OCI-LY1 (cell line): Measurements from ENCODE around the gene SCAMP2.

Experiments
- H2AFZ ChIP-seq: fragments of 200-600 bp; sonication (generic), shearing (Covaris generic); 2 replicates; pipeline ENCODE4 v1.6.0; 2014; ENCODE audit warnings: antibody characterized with exemption, mild to moderate bottlenecking, low read length
- H3F3A ChIP-seq: fragments of 200-600 bp; sonication (generic), shearing (Covaris generic); 2 replicates; pipeline ENCODE4 v1.6.0; 2014; ENCODE audit warnings: mild to moderate bottlenecking, antibody characterized with exemption, low read length, moderate library complexity; ENCODE audit not compliant: insufficient read depth
- H3K27ac ChIP-seq: fragments of 200-600 bp; sonication (generic); 2 replicates; pipeline ENCODE4 v1.5.1; 2014; ENCODE audit warnings: low read length, mixed run types, mild to moderate bottlenecking, low read depth; ENCODE audit not compliant: poor library complexity, severe bottlenecking
- H3K27me3 ChIP-seq: fragments of 200-600 bp; sonication (generic); 2 replicates; pipeline ENCODE4 v1.6.0; 2014; ENCODE audit warnings: antibody characterized with exemption, mild to moderate bottlenecking, low read length, moderate library complexity; ENCODE audit not compliant: insufficient read depth
- H3K36me3 ChIP-seq: fragments of 200-600 bp; sonication (generic); 2 replicates; pipeline ENCODE4 v1.6.1; 2014; ENCODE audit warnings: mild to moderate bottlenecking, antibody characterized with exemption, low read length, moderate library complexity, mixed read lengths; ENCODE audit not compliant: insufficient read depth
- H3K4me1 ChIP-seq: fragments of 200-600 bp; sonication (generic); 2 replicates; pipeline ENCODE4 v1.5.1; 2014; ENCODE audit warnings: mild to moderate bottlenecking, low read length, moderate library complexity; ENCODE audit not compliant: insufficient read depth, severe bottlenecking
- H3K4me2 ChIP-seq: fragments of 200-600 bp; sonication (generic), shearing (Covaris generic); 2 replicates; pipeline ENCODE4 v1.6.1; 2014; ENCODE audit warnings: low read length
- H3K4me3 ChIP-seq: fragments of 200-600 bp; sonication (generic); 2 replicates; pipeline ENCODE4 v1.5.1; 2014; ENCODE audit warnings: low read length, low read depth, mild to moderate bottlenecking, mixed read lengths; ENCODE audit not compliant: poor library complexity, severe bottlenecking
- H3K79me2 ChIP-seq: fragments of 200-600 bp; shearing (Covaris generic); 2 replicates; pipeline ENCODE4 v1.6.1; 2016; ENCODE audit warnings: mixed run types, low read length, mixed read lengths; ENCODE audit not compliant: insufficient read depth
- H3K9ac ChIP-seq: fragments of 200-600 bp; sonication (generic), shearing (Covaris generic); 2 replicates; pipeline ENCODE4 v1.6.1; 2014; ENCODE audit warnings: mild to moderate bottlenecking, low read length, mixed read lengths
- H3K9me2 ChIP-seq: fragments of 200-600 bp; sonication (generic), shearing (Covaris generic); 2 replicates; pipeline ENCODE4 v1.6.1; 2014; ENCODE audit warnings: low read depth, mild to moderate bottlenecking, low read length, mixed read lengths
- H3K9me3 ChIP-seq: fragments of 200-600 bp; shearing (Covaris generic); 2 replicates; pipeline ENCODE4 v1.6.1; 2014; ENCODE audit warnings: low read length, mixed read lengths
- H4K20me1 ChIP-seq: fragments of 200-600 bp; sonication (generic), shearing (Covaris generic); 2 replicates; pipeline ENCODE4 v1.6.0; 2016; ENCODE audit warnings: mild to moderate bottlenecking, low read length; ENCODE audit not compliant: insufficient read depth
- CTCF ChIP-seq: fragments of 200-600 bp; sonication (generic), shearing (Covaris generic); IDR thresholded peaks from 2 replicates; pipeline ENCODE4 v1.5.1; 2017; ENCODE audit warnings: mild to moderate bottlenecking, antibody characterized with exemption, low read length, moderate library complexity, mixed read lengths
- EZH2 ChIP-seq: fragments of 200-600 bp; sonication (generic), shearing (Covaris generic); IDR thresholded peaks from 2 replicates; pipeline ENCODE4 v1.8.0; 2017; ENCODE audit warnings: borderline replicate concordance, mixed run types, mild to moderate bottlenecking, antibody characterized with exemption, low read length, moderate library complexity, mixed read lengths

Gene SCAMP2

GRCh38 chr15:74821790-74822158 is 51.4 kb downstream of the SCAMP2 start:
- Histone ChIP-seq H3K4me3 (no peak overlapping the region), H3K27ac (no peak overlapping the region), H3K27me3 (no peaks in the 10 kb centered on the region; the same call in 1 of the 2 replicates), H3F3A (no peaks in the 10 kb centered on the region), H3K36me3 (no peaks in the 10 kb centered on the region), H3K4me1 (peaks cover 22% of the 10 kb centered on the region), H3K9me3 (no peaks in the 10 kb centered on the region), H4K20me1 (no peaks in the 10 kb centered on the region), H2AFZ (no peak overlapping the region), H3K9me2 (no peaks in the 10 kb centered on the region), H3K9ac (no peak overlapping the region), H3K4me2 (peak overlapping the region; percentile 21; the same call in 1 of the 2 replicates), H3K79me2 (no peaks in the 10 kb centered on the region)
- TF ChIP-seq EZH2: no peak
- TF ChIP-seq CTCF: no peak

- Histone ChIP-seq H3K36me3 (no peaks in the 10 kb centered on the region), H3K79me2 (no peaks in the 10 kb centered on the region), H3K4me3 (peak overlapping the region; percentile 2), H3K4me2 (peak overlapping the region; percentile 21; the same call in 1 of the 2 replicates), H3K27ac (peak overlapping the region; percentile 51), H3K9ac (no peak overlapping the region; the same call in 1 of the 2 replicates), H3K27me3 (no peaks in the 10 kb centered on the region; the same call in 1 of the 2 replicates), H2AFZ (no peak overlapping the region), H3K9me3 (no peaks in the 10 kb centered on the region), H3K4me1 (peaks cover 22% of the 10 kb centered on the region), H3K9me2 (no peaks in the 10 kb centered on the region), H4K20me1 (no peaks in the 10 kb centered on the region), H3F3A (no peaks in the 10 kb centered on the region)
- TF ChIP-seq EZH2 (no peak), CTCF (no peak)
Observed at GRCh38 chr15:74821091-74821789, 51.9 kb downstream of the SCAMP2 start.

GRCh38 chr15:74820056-74820455 is 53.1 kb downstream of the SCAMP2 start:
- TF ChIP-seq EZH2 (no peak), CTCF (no peak)
- H3K4me3 ChIP-seq: no peak overlapping the region
- H3K9me3 ChIP-seq: no peaks in the 10 kb centered on the region
- H2AFZ ChIP-seq: no peak overlapping the region
- H3K27me3 ChIP-seq: no peaks in the 10 kb centered on the region; the same call in 1 of the 2 replicates
- H3K9ac ChIP-seq: no peak overlapping the region
- H3K27ac ChIP-seq: no peak overlapping the region
- no peaks in the 10 kb centered on the region for H4K20me1 ChIP-seq
- no peaks in the 10 kb centered on the region for H3K79me2 ChIP-seq
- H3K9me2 ChIP-seq: no peaks in the 10 kb centered on the region
- no peak overlapping the region for H3K4me2 ChIP-seq
- peaks cover 29% of the 10 kb centered on the region for H3K4me1 ChIP-seq
- no peaks in the 10 kb centered on the region for H3K36me3 ChIP-seq
- no peaks in the 10 kb centered on the region for H3F3A ChIP-seq
